Astrocyte (in vitro differentiated cells and primary cell): ENCODE results near the gene YBX2. TPM values are rescaled to one million over a fixed set of nuclear protein-coding genes. Genes with fewer than 3 reads are reported as not detected.

ENCODE experiments used
- DNase-seq: peaks from one replicate; pipeline ENCODE4 v3.0.0-alpha.2; 2010; ENCODE audit warnings: low read depth
- FAIRE-seq: peaks from 2 replicates; lab custom pipeline; 2011; peaks lifted over from hg19 to GRCh38; lab: Jason Lieb, UNC
- H2AFZ ChIP-seq: 2 replicates; pipeline ENCODE4 v1.6.0; 2012; ENCODE audit warnings: low read depth, low read length, inconsistent platforms
- H3K27ac ChIP-seq: 2 replicates; pipeline ENCODE4 v1.5.1; 2011; ENCODE audit warnings: low read depth, low read length, inconsistent platforms
- H3K27me3 ChIP-seq: 2 replicates; pipeline ENCODE4 v1.6.0; 2011; ENCODE audit warnings: low read length, inconsistent platforms; ENCODE audit not compliant: insufficient read depth
- H3K36me3 ChIP-seq: 2 replicates; pipeline ENCODE4 v1.5.1; 2011; ENCODE audit warnings: low read length, inconsistent platforms; ENCODE audit not compliant: insufficient read depth
- H3K4me1 ChIP-seq: 2 replicates; pipeline ENCODE4 v1.5.1; 2011; ENCODE audit warnings: low read length, inconsistent platforms; ENCODE audit not compliant: insufficient read depth
- H3K4me2 ChIP-seq: 2 replicates; pipeline ENCODE4 v1.6.0; 2012; ENCODE audit warnings: low read length, inconsistent platforms
- H3K4me3 ChIP-seq: 2 replicates; pipeline ENCODE4 v1.5.1; 2011; ENCODE audit warnings: low read depth, mild to moderate bottlenecking, low read length, inconsistent platforms; ENCODE audit not compliant: insufficient read depth
- H3K79me2 ChIP-seq: 2 replicates; pipeline ENCODE4 v1.6.0; 2012; ENCODE audit warnings: mild to moderate bottlenecking, low read length, inconsistent platforms; ENCODE audit not compliant: insufficient read depth
- H3K9ac ChIP-seq: 2 replicates; pipeline ENCODE4 v1.6.0; 2012; ENCODE audit warnings: mild to moderate bottlenecking, low read length, inconsistent platforms
- H3K9me3 ChIP-seq: 2 replicates; pipeline ENCODE4 v1.5.1; 2012; ENCODE audit warnings: low read depth, mild to moderate bottlenecking, low read length, inconsistent platforms; ENCODE audit not compliant: insufficient read depth
- H4K20me1 ChIP-seq: 2 replicates; pipeline ENCODE4 v1.6.0; 2012; ENCODE audit warnings: low read length, inconsistent platforms; ENCODE audit not compliant: insufficient read depth
- H3K27ac Mint-ChIP-seq: one replicate; pipeline ENCODE4 v1.8.0; 2021; ENCODE audit warnings: mild to moderate bottlenecking, mixed read lengths; ENCODE audit not compliant: unreplicated experiment
- H3K27me3 Mint-ChIP-seq: one replicate; pipeline ENCODE4 v1.8.0; 2021; ENCODE audit warnings: low read depth, mixed read lengths; ENCODE audit not compliant: unreplicated experiment
- H3K36me3 Mint-ChIP-seq: one replicate; pipeline ENCODE4 v1.8.0; 2021; ENCODE audit warnings: low read depth, mixed read lengths; ENCODE audit not compliant: unreplicated experiment
- H3K4me1 Mint-ChIP-seq: one replicate; pipeline ENCODE4 v1.8.0; 2021; ENCODE audit warnings: low read depth, mixed read lengths; ENCODE audit not compliant: unreplicated experiment
- H3K4me3 Mint-ChIP-seq: one replicate; pipeline ENCODE4 v1.8.0; 2021; ENCODE audit warnings: mild to moderate bottlenecking, moderate library complexity, mixed read lengths; ENCODE audit not compliant: unreplicated experiment
- H3K9me3 Mint-ChIP-seq: one replicate; pipeline ENCODE4 v1.8.0; 2021; ENCODE audit warnings: mild to moderate bottlenecking, mixed read lengths; ENCODE audit not compliant: unreplicated experiment
- EZH2 ChIP-seq: IDR thresholded peaks from 2 replicates; pipeline ENCODE4 v1.6.1; 2012; ENCODE audit warnings: mild to moderate bottlenecking, low read length, inconsistent platforms; ENCODE audit not compliant: insufficient read depth
- total RNA-seq: library from RNA; stranded (reverse); gene quantifications from 2 replicates; pipeline ENCODE4 v1.2.1, GENCODE V29; 2021
- TF ChIP-seq, protein P1 (sequence below): IDR thresholded peaks from 2 replicates; pipeline ENCODE4 v1.5.1; 2011; ENCODE audit warnings: low read depth, mild to moderate bottlenecking, inconsistent platforms, low read length, moderate library complexity; ENCODE audit not compliant: insufficient read depth

The YBX2 gene
- total RNA-seq, 1 donor from 2014 or later: 0.86 TPM

DNA sequence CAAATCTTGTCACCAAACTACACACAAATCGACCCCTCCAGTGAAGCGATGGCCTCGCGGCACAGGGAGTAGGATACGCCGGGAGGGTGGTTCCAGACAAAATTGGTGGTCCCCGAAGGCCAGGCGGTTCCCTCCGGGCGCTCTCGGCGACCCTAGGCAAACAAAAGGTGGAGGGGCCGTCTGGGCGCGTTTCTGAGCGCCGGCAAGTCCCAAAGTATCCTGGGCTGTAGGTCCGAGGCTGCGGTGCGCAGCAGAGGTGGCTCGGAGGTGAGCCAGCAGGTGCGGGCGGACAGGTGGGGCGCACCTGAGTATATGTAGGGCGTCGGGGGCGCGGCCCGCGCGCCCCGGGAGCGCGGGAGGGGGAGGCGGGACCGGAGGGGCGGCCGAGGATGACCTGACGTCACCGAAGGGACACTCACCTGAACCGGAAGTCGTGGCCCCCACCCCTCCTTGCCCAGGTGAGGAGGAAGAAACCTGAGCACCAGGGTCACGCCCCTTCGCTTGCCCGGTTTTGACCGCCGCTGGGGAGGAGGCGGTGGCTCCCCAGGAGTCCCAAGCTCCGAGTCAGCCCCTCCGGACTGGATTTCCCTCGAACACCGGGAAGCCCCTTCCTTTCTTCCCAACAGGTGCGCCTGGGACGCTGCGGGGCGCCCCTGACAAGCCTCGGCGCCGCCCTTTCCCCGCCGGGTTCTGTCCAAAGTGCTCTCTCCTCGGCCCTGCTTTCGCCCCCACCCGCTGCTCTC is 32.1 kb downstream of the YBX2 start, which contains the start of gene CLDN7:
Gene CLDN7 (minus strand): TSS at position 287 of the 743 bp plus-strand sequence. CDS start 435 bp downstream, outside the sequence.
- no peak within 1 kb of the TSS for H3K27ac ChIP-seq
- H3K9ac ChIP-seq: peak within 1 kb of the TSS; percentile 23
- Mint-ChIP-seq H3K4me3 (peak within 1 kb of the TSS; percentile 57), H3K27ac (peak within 1 kb of the TSS; percentile 45), H3K4me1 (peaks cover 3% of the 10 kb centered on the region), H3K36me3 (peaks cover 6% of the 10 kb centered on the region), H3K27me3 (peaks cover 14% of the 10 kb centered on the region), H3K9me3 (peaks cover 3% of the 10 kb centered on the region)
- no peaks in the 10 kb centered on the region for H3K79me2 ChIP-seq
- peak within 1 kb of the TSS; percentile 67 for H2AFZ ChIP-seq
- H3K4me1 ChIP-seq: peaks cover 12% of the 10 kb centered on the region
- H3K4me3 ChIP-seq: peak within 1 kb of the TSS; percentile 28
- H3K36me3 ChIP-seq: no peaks in the 10 kb centered on the region
- no peak for DNase-seq
- FAIRE-seq: no peak
- H3K4me2 ChIP-seq: peak within 1 kb of the TSS; percentile 80
- H4K20me1 ChIP-seq: no peaks in the 10 kb centered on the region
- TF ChIP-seq, protein P1, sequence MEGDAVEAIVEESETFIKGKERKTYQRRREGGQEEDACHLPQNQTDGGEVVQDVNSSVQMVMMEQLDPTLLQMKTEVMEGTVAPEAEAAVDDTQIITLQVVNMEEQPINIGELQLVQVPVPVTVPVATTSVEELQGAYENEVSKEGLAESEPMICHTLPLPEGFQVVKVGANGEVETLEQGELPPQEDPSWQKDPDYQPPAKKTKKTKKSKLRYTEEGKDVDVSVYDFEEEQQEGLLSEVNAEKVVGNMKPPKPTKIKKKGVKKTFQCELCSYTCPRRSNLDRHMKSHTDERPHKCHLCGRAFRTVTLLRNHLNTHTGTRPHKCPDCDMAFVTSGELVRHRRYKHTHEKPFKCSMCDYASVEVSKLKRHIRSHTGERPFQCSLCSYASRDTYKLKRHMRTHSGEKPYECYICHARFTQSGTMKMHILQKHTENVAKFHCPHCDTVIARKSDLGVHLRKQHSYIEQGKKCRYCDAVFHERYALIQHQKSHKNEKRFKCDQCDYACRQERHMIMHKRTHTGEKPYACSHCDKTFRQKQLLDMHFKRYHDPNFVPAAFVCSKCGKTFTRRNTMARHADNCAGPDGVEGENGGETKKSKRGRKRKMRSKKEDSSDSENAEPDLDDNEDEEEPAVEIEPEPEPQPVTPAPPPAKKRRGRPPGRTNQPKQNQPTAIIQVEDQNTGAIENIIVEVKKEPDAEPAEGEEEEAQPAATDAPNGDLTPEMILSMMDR: no peak
- peak; percentile 89 for TF ChIP-seq EZH2
- H3K9me3 ChIP-seq: no peaks in the 10 kb centered on the region
- peaks cover 14% of the 10 kb centered on the region for H3K27me3 ChIP-seq

DNA sequence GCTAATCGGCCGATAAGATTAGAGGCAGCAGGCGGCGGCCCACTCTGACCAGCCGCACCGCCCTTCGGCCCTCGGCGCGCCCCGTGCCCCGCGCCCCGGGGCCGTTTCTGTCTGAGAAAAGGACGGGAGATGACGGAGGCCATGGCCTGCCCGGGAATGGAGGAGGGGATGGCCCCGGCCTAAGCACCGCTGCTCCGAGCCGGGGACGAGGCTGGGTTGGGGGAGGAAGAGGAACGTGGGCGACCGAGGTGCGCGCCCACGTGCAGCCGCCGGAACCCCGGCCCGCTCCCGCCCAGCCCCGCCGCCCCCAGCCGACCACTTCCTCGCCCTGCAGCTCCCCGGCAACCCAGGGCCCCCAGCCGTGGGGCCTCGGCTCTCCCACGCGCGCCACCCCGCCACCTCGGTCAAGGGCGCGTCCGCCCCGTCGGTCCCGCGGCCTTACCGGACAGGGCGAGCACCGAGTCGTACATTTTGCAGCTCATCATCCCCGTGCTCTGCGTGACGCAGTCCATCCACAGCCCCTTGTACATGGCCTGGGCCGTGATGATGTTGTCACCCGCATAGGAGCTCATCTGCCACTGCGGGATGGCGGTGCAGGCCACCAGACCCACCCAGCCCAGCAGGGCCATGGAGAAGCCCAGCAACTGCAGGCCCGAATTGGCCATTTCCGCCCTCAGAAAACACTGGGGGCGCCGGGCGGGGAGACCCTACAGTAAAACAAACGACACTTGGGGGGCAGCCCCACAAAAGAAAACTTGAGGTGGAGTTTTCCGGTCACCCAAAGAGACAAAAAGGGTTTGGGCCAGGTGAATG is 32.9 kb downstream of the YBX2 start:
- DNase-seq (no peak), FAIRE-seq (no peak)
- Histone ChIP-seq H3K9ac (peak overlapping the region; percentile 23), H2AFZ (peak overlapping the region; percentile 41), H3K4me1 (peaks cover 12% of the 10 kb centered on the region), H4K20me1 (no peaks in the 10 kb centered on the region), H3K79me2 (no peaks in the 10 kb centered on the region), H3K27me3 (peaks cover 14% of the 10 kb centered on the region), H3K4me3 (peak overlapping the region; percentile 28), H3K4me2 (peak overlapping the region; percentile 80), H3K36me3 (no peaks in the 10 kb centered on the region), H3K9me3 (no peaks in the 10 kb centered on the region), H3K27ac (no peak overlapping the region)
- H3K4me3 Mint-ChIP-seq: peak overlapping the region; percentile 50
- no peak overlapping the region for H3K27ac Mint-ChIP-seq
- no peaks in the 10 kb centered on the region for H3K4me1 Mint-ChIP-seq
- H3K9me3 Mint-ChIP-seq: no peaks in the 10 kb centered on the region
- no peak for TF ChIP-seq EZH2
- TF ChIP-seq, protein P1: no peak
- H3K36me3 Mint-ChIP-seq: peaks cover 9% of the 10 kb centered on the region
- H3K27me3 Mint-ChIP-seq: peaks cover 14% of the 10 kb centered on the region
